ENCODE data around the gene FIGNL2. TPM values are rescaled to one million over a fixed set of nuclear protein-coding genes. Genes with fewer than 3 reads are reported as not detected.

The FIGNL2 gene
- total and polyA plus RNA-seq, 2 experiments from 2014 or later, result 1.1 to 5.2 TPM

DNA sequence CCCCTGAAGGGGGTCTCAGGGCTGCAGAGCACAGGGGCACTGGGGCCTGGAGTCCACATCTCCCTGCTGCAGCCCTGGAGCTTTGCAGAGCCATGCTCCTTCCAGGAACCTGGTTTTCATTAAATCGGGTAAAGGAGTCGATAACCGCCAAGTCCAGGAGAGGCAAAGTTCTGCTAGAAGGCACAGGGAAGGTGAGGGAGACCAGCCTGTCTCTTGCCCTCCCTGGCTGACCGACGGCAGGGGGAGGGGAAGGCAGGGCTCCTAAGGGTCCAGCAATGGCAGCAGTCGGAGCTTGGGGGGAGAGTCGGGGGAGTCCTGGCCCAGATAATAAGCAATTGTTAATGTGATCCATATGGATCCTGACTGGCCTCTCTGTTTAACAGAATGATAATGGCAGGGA lies 3.0 kb downstream of the FIGNL2 start (continued):
- TF ChIP-seq REST (IDR thresholded peaks at IDR 0.05; ENCODE audit: unreplicated experiment) (no peak), EZH2 (IDR thresholded peaks at IDR 0.05; ENCODE audit: low read depth, unreplicated experiment) (no peak), POLR2AphosphoS5 (IDR thresholded peaks at IDR 0.05; ENCODE audit: low read depth) (no peak), CTCF (conservative IDR thresholded peaks at IDR 0.05; ENCODE audit: low read depth in 2 of 2) (no peak)
- TF ChIP-seq, protein P1, sequence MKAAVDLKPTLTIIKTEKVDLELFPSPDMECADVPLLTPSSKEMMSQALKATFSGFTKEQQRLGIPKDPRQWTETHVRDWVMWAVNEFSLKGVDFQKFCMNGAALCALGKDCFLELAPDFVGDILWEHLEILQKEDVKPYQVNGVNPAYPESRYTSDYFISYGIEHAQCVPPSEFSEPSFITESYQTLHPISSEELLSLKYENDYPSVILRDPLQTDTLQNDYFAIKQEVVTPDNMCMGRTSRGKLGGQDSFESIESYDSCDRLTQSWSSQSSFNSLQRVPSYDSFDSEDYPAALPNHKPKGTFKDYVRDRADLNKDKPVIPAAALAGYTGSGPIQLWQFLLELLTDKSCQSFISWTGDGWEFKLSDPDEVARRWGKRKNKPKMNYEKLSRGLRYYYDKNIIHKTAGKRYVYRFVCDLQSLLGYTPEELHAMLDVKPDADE (IDR thresholded peaks at IDR 0.05), result no peak

- DNase-seq (ENCODE audit: low spot score) (no peak), ATAC-seq (no peak)
- no peak overlapping the region for H3K27ac ChIP-seq (ENCODE audit: low read depth)
- no peaks in the 10 kb centered on the region; the same call in 1 of the 3 replicates for H3K9me3 Mint-ChIP-seq
- no peaks in the 10 kb centered on the region for H3K79me2 ChIP-seq (replicated peaks; ENCODE audit: insufficient read depth)
- H2AFZ ChIP-seq, result no peak overlapping the region
- H3K27me3 ChIP-seq (ENCODE audit: insufficient read depth), result peaks cover 30% of the 10 kb centered on the region
- H3K27me3 Mint-ChIP-seq (ENCODE audit: insufficient read depth, low read depth, poor library complexity), result peaks cover 28% of the 10 kb centered on the region
- H4K20me1 ChIP-seq (replicated peaks; ENCODE audit: insufficient read depth), result peaks cover 4% of the 10 kb centered on the region; the same call in 1 of the 2 replicates
- H3K4me1 Mint-ChIP-seq, result peaks cover 37% of the 10 kb centered on the region
- no peaks in the 10 kb centered on the region for H3K9me2 ChIP-seq (ENCODE audit: insufficient read depth)
- no peak overlapping the region for H3K27ac Mint-ChIP-seq
- no peaks in the 10 kb centered on the region; the same call in 2 of the 3 replicates for H3K36me3 Mint-ChIP-seq (ENCODE audit: low read depth)
- H3F3A ChIP-seq (replicated peaks; ENCODE audit: low read depth), result peaks cover 12% of the 10 kb centered on the region; the same call in 1 of the 2 replicates
- H3K36me3 ChIP-seq (ENCODE audit: insufficient read depth), result no peaks in the 10 kb centered on the region
- peaks cover 31% of the 10 kb centered on the region for H3K4me1 ChIP-seq (ENCODE audit: insufficient read depth)
- H3K4me2 ChIP-seq, result no peak overlapping the region; the same call in 1 of the 2 replicates
- TF ChIP-seq ZNF114 (CRISPR knock-in tag; IDR thresholded peaks at IDR 0.05), result no peak
- TF ChIP-seq NANOG (IDR thresholded peaks at IDR 0.05; ENCODE audit: borderline replicate concordance), result no peak
- no peak for TF ChIP-seq STAT1 (IDR thresholded peaks at IDR 0.05; ENCODE audit: unreplicated experiment)
- no peak for TF ChIP-seq ZNF331 (CRISPR knock-in tag; IDR thresholded peaks at IDR 0.05; ENCODE audit: low read depth)
- TF ChIP-seq CTCF (conservative IDR thresholded peaks at IDR 0.05; ENCODE audit: low read depth in 2 of 2), result no peak
- TF ChIP-seq POLR2AphosphoS5 (IDR thresholded peaks at IDR 0.05; ENCODE audit: low read depth), result no peak
- no peak overlapping the region for H3K4me3 ChIP-seq
- no peak overlapping the region for H3K4me3 Mint-ChIP-seq
These were observed 3.7 kb downstream of the FIGNL2 start for GRCh38 chr12:51844854-51845253.
